SH-SY5Y (cell line): Measurements from ENCODE around the gene SLC13A5.

Source experiments
- GATA2 ChIP-seq: IDR thresholded peaks from 2 replicates; pipeline ENCODE4 v1.6.1; 2011; ENCODE audit warnings: mild to moderate bottlenecking, low read depth, low read length
- GATA3 ChIP-seq: IDR thresholded peaks from 2 replicates; pipeline ENCODE4 v1.6.1; 2011; ENCODE audit warnings: low read depth, mild to moderate bottlenecking, low read length, moderate library complexity

SLC13A5 gene

DNA sequence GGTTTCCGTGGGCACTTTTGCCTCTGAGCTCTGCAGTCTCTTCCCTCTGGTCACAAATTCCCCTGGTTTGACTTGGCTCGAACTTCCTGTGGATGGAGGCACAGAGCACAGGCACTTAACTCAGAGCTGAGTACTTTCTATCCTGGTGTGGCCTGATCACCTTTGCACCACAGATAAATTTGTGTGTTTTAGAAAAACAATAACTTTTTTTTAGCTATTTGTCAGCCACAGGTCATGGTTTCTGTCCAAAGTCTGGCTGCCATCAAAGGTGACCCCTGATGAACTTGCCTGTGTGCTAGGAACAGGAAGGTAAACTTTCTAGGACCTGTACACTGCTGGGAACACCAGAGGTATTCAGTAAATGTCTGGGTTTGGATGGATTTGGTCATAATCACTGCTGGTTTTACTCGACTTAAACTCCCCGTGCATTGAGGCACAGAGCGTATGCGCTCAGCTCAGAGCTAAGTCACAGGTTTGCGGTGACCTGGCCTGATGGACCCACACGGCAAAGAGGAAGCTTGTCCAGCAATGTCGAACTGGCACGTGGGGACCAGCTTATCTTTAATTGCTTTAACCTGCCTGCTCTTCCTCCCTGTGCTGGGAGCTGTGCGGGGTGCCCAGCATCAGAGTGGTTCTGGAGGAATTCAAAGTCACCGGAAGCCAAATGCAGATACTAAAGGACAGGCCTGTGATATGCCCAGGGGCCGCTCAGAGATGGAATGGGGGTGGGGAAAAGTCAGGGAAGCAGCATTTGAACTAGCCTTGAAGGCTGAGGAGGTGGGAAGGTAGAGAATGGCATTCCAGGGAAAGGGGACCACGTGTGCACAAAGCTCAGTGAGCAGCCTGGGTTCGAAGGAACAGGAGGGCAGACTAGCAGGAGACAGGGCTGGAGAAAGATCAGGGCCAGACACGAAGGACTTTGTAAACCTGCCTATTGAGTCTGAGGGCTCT, 12.9 kb downstream of the SLC13A5 start:
- no peak for TF ChIP-seq GATA3
- TF ChIP-seq GATA2 = no peak

DNA sequence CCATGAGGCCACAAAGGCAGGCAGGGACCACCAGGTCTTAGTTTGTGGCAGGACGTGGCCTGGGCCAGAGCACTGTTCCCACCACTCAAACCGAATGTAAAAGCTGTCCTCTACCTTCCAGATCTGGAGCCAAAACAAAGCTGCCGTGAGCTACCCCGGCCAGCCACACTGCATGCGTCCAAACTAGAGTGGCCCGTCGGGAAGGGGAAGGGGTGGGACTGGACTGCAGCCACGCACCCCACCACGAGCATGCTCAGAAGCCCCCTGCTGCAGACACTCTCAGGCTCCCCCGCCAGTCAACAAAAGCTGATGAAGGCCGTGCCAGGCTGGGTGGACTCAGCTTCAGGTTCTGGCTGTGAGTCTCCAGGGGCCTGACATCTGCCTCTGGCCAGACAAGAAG, 15.2 kb downstream of the SLC13A5 start:
- TF ChIP-seq GATA2 (no peak), GATA3 (no peak)

DNA sequence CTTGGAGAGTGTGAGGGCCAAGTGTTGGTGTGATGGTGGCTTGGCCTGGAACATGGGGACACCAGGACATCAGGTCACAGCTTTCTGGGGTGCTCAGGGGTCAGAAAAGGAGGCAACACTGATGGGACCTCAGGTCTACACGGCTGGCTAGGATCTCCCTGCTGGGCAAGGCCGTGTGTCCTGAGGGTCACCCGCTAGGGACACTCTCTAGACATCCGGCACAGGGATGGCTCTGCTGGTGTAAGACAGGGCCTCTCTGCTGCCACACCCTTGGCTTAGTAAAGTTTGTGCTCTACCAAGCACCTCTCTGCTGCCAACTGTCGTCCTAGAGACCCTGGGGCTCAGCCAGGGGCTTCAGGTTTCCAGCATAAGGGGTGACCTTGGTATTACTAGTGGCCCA, 16.3 kb downstream of the SLC13A5 start:
- no peak for TF ChIP-seq GATA2
- no peak for TF ChIP-seq GATA3

DNA sequence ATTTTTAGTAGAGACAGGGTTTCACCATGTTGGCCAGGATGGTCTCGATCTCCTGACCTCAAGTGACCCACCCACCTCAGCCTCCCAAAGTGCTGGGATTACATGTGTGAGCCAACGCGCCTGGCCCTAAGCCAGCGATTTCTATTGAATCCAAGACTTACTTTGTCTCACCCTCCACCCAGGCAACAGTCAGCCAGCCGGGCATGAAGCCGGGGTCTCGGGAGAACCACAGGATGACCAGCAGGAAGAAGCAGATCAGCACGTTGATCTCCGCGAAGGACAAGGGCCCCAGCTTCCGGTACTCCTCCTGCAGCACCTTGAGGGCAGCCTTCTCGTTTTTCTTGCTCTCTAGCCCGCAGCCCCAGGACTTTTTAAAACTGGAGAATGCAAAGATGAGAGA, 17.6 kb downstream of the SLC13A5 start:
- TF ChIP-seq GATA2 = no peak
- TF ChIP-seq GATA3 = no peak

DNA sequence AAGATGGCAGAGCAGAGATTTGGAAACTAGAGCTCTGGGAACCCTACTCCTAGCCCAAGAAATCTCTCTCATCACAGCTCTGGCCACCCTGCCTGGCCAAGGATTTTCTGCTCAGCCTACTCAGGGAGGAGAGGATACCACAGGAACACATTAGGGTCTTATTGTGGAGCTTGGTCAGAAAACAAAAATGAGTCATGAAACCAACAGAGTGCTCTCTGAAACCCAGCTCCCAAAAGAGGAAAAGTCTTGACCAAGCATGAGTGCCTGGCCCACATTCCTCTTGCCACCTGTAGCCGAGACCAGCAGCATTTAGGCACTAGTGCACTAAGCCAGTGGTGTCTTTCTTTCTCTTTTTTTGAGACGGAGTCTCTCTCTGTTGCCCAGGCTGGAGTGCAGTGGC, 18.1 kb downstream of the SLC13A5 start:
- TF ChIP-seq GATA3 = no peak
- no peak for TF ChIP-seq GATA2

DNA sequence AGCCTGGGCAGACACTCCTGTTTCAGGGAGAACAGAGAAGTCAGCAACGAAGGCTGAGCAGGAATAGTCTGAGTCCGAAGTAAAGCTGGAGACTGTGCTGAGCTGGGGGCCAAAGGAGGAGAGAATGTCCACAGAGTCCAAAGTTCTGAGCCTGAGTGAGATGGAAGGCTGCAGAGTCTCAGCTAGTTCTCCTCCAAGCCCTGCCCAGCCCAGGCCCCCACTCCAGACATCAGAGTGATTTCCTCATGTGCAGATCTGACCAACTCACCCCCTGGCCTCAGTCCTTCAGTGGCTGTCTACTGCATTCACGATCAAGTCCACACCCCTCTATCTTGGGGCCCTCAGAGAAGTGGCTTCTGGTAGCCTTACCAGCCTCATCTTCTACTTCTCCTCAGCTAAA, 21.6 kb downstream of the SLC13A5 start:
- no peak for TF ChIP-seq GATA2
- TF ChIP-seq GATA3 = no peak

DNA sequence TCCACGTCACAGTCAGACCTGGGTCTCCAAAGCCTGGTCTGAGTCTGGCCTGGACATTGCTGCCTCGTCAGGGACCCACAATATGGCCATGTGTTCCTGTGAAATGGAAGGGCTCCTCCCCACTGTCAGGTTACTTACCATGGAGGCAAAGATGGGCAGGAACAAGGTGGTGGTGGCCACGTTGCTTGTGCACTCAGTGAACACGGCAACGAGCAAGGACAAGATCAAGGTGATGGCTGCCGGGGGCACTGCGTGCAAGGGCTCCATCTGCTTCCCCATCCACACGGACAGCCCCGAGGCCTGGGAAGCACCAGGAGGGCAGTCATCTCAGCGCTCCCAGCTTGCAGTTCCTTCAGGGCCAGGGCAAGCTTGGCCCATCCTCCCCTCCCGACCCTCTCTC, 22.5 kb downstream of the SLC13A5 start:
- TF ChIP-seq GATA2 (no peak), GATA3 (no peak)

DNA sequence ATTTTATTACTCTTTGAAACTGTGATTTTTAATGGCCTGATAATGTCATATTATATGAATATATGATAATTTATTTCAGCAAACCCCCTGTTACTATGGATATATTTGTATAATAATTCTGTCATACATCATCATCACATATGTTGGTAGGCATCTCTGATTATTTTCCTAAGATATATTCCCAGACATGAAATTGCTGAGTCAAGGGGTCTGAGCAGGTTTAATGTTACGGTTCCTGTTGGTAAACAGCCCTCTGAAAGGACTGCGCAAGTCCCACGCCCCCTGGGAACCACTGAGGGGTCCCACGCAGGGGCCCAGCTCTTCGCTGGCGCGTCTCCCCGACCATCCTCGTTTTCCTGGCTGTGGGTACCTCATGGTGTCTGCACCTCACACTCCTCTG, 24.2 kb downstream of the SLC13A5 start:
- no peak for TF ChIP-seq GATA3
- no peak for TF ChIP-seq GATA2

DNA sequence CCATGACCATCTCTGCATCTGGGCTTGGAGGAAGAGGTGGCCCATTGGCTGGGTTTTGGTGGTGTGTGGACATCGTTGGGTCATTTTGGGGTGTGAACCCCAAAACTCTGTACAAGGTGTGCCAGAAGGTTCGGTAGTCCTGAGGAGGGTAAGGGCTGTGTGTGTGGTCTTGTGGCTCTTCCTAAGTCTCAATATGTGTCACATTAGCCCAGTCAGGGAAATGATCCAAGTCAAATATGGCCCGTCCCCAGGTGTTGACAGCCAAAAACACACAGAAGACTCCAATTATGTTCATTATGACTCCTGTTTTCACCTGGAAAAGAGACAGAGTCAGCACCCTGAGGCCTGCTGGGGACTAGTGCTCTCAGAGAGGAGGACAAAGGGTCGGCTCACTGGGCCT, 27.1 kb downstream of the SLC13A5 start:
- TF ChIP-seq GATA3 = no peak
- TF ChIP-seq GATA2 = no peak

DNA sequence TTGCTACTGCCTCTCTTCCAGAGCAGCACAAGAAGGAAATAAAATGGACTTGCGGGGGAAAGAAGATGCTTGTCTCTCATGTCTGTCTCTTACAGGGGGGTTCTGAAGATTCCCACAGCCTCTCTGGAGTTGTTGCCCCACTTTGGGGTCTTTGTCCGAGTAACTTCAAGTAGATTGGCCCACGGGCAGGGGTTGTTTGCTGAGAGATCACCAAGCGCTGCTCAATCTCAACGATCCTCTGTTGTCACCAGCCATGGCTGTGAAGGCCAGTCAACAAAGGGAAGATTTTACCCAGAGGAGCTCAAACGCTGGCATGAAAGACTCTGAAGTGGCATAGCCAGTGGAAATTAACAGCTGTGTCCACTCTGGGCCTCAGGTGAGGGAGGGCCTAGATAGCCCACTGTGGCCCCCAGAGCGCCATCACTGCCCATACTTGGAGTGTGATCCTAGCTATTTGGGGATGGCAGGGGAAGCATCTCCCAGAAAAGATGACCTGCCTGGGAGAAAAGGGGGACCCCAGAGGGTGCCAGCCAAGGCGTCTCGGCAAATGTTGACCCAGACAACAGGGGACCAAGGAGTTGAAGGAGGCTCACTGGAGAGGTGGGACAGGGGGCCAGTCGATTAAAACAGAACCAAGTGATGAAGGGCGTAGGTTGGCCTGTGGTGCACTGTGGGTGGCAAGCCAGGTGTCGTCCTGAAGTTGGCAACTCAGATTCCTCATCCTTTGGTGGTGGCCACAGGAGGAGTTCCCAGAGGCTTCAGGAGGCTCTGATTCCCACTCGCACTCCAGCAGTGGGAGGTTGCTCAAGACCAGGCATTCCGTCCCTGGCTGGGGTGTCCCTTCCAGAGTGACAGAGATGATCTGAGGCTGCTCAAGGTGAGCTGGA, 28.0 kb downstream of the SLC13A5 start:
- TF ChIP-seq GATA3 = no peak
- TF ChIP-seq GATA2 = no peak

DNA sequence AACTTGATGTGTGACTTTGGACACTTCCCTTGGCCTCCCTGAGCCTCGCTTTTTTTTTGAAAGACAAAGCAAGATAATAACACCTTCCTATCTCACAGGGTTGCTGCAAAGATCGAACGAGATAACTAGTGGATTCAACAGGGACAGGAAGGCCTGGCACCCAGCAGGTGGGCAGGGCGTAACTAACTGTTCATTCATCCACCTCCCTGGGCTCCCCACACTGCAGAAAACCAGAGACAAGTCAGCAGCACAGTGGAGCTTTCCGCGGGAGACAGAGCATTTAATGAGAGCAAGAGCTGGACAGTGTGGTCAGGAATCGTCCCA, 28.7 kb downstream of the SLC13A5 start:
- no peak for TF ChIP-seq GATA2
- TF ChIP-seq GATA3 = no peak

DNA sequence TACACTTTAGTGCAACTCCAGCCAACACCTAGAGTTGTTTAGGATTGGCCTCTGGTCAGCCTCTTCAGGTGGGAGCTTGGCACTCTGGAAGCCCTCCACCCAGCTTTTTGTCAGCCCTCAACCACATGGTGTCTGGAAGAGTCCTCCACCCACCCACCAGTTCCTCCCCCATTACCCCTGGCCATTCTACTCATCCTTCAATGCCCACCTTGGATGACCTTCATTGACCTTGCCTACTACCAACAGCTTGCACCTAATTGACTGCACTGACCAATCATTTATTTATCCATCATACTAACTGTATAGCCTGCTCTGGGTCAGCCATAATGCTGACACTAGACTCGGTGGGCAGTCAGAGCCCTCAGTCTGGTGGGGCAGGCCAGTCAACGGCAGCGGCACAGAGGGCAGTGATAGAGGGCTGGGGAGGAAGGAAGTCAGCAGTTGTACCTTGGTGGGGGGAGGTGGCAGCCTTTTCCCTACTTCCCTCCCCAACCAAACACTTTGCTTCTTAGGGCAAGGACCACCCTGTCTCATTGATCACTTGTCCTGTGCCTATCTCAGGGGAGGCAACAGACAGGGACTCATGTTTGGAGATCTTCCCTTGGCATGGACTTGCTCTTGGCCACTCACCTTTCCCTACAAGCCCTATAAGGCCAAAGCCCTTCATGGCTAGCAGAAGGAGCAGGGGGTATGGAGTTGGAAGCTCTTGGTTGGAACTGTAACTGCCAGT, 29.3 kb downstream of the SLC13A5 start:
- TF ChIP-seq GATA3 = no peak
- TF ChIP-seq GATA2 = no peak

DNA sequence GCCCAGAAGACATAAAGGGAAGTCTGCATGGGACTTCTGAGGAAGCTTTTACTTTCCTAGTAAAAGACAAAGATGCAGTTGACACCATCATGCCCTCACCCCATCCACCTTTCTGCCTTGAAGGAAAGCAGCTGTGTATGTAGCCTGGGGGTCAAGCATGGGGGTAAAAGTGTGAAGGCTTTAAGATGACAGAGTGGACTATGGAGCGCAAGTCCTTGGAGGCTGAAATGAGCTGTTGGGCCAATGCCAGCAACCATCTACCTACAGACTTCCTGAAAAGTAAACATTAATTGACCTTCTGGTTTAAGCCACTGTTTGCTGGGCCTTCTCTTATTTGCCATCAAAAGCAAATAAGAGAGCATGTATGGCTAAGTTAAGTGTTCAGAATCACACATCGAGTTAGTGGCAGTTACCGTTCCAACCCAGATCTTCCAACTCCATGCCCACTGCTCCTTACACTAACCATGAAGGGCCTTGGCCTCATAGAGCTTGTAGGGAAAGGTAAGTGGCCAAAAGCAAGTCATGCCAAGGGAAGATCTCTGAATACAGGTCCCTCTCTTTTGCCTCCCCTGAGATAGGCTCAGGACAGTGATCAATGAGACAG, 30.0 kb downstream of the SLC13A5 start:
- TF ChIP-seq GATA2 (no peak), GATA3 (no peak)

DNA sequence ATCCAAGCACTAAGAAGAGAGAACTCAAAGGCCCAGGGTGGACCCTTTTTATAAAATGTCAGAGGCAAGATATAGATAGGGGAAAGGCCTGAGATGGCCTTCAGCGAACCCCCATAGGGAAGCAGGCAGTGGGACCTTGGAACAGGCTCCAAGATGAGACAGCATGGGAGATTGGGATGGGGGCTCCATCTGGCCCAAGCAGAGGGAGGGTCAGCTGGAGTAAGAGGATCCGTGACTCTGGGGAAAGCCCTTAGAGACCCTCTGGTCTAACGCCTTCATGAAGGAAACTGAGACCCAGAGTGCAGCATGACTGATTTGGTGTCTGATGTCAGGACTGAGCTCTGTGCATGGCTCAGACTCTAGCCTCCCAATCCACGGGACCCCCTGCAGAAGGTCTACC, 30.8 kb downstream of the SLC13A5 start:
- TF ChIP-seq GATA3 (no peak), GATA2 (no peak)

DNA sequence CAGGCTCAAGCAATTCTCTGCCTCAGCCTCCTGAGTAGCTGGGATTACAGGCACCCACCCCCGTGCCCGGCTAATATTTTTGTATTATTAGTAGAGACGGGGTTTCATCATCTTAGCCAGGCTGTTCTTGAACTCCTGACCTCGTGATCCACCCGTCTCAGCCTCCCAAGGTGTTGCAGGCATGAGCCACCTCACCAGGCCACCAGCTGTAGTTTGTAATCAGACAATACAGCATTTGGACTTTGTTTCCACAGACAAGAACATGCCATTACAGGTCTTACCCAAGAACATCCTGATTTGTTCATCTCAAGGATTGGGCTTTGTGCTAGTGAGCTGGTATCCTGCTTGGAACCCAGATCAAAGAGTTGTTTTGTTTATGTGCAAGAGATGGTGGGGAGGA, 31.5 kb downstream of the SLC13A5 start:
- no peak for TF ChIP-seq GATA3
